ENCODE data around the gene FKBP8.

FKBP8 gene

DNA sequence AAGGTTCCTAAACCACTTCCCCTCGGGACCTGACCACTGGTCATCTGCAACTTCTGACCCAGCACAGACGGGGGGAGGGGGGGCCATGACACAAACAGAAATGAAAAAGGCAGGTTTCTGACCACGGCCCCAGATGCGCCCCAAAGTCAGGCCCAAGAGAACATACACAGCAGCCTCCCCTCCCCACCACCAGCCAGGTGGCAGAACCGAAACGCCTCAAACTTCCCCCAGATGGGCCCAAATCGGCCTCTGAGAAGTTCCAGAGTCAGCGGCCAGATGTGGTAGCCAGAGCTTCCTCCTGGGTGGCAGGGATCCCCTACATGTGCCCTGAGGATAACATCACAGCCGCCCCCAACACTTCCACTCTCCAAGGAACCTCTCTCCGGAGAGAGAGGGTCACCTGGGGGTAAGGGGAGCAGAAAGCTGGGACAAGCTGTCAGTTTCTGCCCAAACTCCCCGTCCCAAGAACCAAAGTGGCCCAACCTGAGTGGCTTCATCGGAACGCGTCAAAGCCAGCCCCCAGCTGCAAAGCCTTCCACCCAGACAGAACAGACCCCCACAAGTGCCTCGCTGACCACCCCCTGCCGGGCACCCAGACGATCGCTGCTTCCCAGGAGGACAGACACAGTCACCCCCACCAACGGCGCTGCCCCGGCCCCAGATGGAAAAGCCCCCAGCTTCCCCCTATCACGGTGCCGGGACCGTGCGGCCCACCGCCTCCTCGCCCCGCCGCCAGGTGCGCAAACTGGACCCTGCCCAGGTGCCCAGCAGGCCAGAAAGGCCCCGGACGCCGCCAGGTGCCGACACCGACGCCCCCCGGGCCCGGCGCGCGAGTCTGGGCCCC is 22.3 kb downstream of the FKBP8 start:
- DNase-seq = no peak

DNA sequence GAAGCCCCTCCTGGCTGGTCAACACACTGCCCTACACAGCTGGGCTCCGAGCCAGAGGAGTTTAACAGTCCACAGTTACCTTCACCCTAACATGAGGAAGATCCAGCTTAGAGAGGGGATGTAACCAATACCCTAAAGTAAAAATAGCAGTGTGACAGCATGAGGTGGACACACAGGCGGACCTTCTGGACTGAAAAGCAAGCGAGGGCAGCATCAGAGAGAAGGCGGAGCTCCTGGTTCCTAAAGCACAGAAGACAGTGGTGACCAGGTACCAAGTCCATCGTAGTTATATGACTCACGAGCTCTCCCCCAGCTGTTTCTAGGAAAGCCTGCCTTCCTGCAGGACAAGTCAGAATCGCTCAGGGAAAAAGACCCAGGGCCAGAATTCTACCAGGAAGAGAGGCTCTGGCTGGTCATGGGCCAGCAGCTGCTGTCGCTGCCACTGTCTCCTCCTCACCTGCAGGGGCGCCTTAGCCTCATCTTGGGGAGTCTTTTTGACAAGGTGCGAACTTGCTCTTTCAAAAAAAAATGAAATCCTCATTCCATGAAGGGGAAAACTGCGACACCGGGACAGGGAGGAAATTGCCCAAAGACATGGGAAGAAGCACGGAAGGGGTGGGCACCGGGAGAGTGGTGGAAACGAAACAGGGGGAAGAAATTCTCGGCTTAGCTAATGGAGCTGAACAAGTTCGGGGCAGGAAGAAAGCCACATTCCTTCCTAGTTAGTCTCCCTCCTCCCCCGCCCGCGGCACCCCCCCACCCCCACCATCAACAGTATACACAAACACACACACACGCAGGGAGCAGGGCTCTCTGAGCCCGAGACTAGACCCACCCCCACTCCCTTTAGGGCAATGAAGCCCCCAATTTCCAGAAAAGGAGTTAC is 23.2 kb downstream of the FKBP8 start:
- peak; percentile 68 for DNase-seq

DNA sequence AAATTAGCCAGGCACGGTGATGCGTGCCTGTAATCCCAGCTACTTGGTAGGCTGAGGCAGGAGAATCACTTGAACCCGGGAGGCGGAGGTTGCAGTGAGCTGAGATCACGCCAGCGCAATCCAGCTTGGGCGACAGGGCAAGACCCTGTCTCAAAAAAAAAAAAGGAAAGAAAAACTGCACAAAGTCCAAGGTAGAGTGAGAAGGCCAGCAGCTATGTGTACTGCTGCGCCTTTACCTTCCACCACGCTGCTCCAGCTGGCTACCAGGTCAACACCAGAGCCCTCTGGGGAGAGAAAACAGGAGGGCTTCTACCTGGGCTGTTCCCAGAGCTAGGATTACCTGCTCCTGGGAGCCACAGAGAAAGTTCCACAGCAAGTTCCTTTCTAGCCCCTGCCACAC is 24.7 kb downstream of the FKBP8 start:
- no peak for DNase-seq

- no peak for DNase-seq
These were observed 25.8 kb downstream of the FKBP8 start for GRCh38 chr19:18517606-18518005.

DNA sequence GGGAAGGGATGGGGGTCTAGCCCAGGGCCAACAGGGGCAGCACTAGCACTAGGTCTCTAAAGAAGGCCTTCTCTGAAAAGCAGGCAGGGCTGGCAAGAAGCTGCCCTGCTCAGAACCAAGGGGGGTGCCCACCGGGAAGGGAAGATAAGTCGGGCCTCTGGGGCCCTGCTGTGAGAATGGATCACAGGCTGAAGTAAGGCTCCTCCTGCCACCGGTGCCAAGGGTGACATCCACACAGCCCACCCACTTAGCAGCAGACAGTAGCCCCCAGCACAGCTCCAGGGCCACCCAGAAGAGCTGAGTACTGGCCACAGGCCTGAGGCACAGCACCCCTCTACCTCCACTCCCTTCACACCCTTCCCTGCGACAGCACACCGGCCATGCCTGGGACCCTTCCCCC is 27.4 kb downstream of the FKBP8 start:
- DNase-seq = no peak

DNA sequence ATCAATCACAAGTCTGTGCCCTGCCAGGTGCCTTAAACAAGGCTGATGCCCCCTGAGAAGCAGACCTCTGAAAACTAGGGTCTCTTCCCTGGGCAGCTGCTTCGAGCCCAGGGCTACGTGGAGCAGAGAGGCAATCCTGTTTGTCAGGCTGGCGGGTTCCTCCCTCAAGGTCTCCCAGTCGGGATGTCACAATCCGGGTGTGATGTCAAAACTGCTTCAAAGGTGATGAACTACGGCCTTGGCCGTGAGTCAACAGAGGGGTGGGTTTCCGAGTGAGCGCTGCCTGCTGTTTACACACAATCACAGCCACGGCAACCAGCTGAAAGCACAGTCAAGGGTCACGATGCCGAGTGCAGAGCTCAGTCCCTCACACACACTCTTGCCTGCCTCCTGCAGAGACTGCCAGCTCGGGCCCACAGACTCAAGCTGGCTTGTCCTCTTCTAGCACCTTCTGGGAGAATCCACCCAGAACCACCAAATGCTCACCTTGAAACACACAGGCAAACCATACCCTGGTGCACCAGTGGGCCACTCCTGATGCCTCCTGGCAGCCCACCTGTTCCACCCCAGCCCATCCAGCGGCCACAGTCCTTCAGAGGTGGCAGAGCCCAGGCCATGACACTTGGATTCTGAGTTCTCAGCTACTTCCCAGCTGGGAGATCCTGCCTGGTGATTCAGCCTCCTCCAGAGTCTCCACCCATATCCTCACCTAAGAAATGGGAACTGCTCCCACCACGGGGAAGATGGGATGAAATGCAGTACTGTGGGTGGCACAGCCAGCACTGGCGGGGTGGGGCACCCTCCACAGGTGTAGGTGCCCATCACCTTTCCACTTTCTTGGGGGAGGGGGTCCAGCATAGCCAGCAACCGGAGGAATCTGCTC is 28.3 kb downstream of the FKBP8 start:
- DNase-seq = no peak

- DNase-seq = no peak
These were observed 29.5 kb downstream of the FKBP8 start for GRCh38 chr19:18513868-18514267.

DNA sequence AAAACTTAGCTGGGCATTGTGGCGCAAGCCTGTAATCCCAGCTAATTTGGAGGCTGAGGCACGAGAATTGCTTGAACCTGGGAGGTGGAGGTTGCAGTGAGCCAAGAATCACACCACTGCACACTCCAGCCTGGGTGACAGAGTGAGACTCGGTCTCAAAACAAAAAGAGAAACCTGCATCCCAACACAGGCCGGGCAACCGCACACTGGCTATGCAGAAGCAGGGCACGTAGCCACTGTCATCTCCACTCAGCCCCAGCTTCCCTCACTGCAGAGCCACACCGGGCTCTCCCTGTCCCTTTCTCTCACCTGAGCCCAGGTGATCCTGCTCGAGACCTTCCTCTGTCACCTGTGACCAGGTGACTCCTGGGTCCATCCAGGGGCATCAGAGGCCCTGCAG is 33.2 kb downstream of the FKBP8 start:
- DNase-seq = no peak

GRCh38 chr19:18508585-18508984 is 34.8 kb downstream of the FKBP8 start:
- no peak for DNase-seq

- DNase-seq = no peak
These were observed 35.5 kb downstream of the FKBP8 start for GRCh38 chr19:18507727-18508440.

DNA sequence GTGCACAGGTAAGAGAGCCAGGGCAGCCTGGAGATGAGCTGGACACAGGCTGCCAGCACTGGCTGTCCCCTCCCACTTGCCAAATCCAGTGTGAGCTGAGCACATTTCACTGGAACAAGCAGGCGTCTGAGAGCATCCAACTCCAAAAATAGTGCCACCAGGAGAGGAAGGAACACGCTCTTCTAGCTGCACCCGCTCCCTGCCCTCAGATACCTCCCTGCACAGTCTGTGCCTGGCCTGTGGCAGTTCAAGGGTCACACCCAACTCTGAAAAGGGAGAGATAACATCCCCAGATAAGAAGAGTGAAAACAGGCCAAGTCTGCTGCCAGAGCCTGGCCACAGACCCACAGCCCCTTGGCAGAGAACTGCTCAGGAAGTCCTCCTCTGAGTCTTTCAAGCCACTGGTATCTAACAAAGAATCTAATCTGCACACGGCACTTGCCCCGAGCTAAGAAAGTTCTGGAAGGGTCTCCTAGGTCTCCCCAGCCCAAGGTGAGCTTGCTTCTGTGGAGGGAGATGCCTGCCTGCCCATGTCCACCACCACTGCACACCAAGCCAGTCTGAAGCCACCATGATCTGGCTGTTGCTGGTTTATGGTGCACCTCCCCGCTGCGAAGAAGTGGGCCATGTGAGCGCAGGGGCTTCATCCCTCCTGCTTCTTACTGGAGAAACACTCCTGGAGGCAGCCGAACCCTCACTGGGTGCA is 36.2 kb downstream of the FKBP8 start:
- DNase-seq = no peak

- DNase-seq = no peak
These were observed 37.1 kb downstream of the FKBP8 start for GRCh38 chr19:18506101-18506930.

DNA sequence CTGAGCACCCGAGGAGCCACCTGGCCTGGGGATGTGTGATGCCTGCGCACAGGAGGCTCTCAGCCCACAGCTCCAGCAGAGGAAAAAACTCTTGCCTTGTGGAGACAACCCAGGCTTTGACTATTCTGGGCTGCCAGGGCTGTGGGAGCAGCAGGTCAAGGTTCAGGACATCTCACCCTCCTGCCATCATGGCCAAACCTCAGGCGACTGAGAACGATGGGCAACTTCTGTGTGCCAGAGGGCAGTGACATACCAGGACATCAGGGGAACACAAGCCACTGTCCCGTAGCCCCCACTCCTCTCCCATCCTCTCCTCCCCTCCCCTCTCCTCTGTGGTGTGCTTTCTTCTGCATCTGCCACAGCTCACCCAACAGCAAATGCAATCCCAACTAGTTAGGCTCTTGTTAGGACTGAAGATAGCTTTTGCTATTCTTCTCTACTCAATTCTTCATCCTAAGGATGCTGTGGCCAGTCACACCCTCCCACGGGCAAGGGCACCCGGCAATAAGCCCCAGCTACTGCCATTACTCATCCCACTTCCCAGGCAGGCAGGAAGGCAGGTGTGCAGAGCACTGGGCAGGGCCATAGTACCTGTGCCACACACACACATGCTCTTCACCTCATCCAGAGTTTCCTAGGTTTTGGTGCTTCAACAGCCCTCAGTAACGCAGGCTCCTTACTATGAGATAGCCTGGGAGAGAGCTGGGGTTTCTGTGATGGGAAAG is 38.3 kb downstream of the FKBP8 start:
- DNase-seq = no peak

DNA sequence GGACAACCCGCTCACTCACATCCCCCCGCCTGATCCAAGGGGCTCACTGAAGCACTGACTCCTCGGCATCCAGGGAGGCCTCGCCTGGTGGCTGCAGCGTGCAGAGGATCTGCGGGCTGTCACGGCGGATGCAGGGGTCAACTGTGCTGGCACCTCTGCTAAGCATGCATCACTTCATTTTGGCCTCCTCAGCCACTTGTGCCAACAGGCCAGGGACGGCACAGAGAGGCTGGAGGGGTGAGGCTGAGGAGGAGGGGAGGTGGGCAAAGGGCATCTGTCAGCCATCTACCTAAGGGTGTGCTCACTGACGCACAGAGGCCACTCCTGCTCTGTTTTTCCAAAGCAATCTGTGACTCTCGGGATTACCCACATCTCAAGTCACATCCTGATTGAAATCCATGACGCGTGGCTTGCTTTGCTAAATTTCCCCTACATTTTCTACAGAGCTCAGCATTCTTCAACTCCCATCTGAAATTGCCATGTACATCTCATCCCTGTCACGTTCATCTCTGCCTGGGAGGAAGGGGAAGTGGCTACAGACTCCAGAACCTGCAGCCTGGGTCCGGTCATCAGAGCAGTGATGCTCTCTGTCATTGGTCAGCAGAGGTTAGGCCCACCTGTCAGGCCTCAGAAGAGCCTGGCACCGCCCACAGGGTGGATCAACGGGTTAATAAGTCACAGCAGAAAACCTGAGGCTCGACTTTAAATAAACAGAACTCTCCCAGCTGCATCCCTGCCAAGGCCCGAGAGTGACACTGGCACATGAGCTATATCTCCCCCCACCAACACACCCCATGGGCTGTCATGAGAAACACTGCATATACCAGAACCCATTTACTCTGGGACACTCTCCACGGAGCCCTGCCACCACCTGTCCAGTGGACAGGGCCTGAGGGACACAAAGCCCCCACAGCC is 39.1 kb downstream of the FKBP8 start:
- DNase-seq = no peak

DNA sequence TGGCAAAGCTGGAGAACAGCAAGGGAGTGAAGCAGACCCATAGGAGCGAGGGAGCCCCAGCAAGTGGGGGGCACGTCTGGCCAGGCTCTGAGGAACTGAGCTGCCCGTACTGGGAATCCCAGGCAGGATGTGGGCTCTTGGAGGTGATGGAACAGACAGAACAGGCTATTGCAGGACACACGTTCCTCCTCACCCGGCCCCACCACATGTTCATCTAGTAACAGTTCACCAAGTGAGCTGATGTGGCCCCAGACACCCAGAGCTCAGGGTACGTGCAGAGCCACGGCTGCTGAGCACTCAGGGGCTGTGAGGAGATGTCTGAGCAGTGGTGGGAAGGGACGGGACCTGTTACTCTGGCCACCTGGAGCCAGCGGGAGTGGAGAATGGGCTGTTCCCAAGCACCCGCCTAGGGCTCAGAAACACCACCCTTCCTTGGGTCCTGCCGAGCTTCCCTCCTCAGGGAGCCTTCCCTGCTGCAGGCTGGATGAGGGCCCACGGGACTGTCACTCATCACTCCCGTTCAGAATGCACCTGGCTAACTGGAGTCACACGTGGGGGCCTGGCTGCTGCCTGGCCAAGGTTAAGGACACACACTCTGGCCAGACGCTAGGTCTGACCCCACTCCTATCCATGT is 39.9 kb downstream of the FKBP8 start:
- DNase-seq = no peak

GRCh38 chr19:18502638-18503294 is 40.6 kb downstream of the FKBP8 start:
- DNase-seq = no peak

DNA sequence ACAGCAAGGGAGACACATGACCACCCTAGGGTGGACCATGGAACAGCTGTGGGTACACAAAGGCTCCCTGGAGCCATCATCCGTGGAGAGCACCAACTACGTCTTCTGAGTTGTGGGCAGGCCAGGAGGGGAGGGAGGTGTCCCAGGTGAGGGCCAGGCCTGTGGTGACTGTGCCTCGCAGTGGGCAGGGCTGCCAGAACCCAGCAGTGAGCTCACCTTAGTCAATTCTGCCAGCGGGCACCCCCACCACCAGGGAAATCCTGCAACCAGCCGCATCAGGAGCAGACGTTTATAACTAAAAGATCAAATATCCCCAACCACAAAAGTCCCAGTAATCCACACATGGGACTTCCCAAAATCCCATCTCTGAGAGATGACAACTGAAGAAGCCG is 41.1 kb downstream of the FKBP8 start:
- no peak for DNase-seq

DNA sequence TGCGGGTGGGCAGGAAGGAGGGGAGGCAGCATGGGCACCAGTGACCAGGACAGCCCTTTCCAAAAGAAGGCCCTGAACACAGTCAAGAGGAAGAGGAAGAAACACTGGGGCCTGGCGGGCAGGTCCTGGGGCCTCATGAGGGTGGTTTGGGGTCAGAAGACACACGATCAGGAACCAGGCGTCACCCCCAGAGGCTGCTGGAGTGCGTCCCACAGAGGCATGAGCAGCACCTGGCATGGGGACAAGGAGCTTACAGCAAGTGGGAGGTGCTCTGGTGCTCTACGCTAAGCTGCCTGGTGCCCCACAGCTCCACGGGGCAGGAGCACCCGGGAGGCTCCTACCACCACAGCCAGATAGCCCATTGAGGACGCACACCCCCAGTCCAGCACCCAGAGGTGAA is 41.5 kb downstream of the FKBP8 start:
- DNase-seq = no peak
